ENCODE data around the gene MEX3A.

GRCh38 chr1:156073740-156074139 lies 8.5 kb downstream of the MEX3A start:
- TF ChIP-seq, protein P1, sequence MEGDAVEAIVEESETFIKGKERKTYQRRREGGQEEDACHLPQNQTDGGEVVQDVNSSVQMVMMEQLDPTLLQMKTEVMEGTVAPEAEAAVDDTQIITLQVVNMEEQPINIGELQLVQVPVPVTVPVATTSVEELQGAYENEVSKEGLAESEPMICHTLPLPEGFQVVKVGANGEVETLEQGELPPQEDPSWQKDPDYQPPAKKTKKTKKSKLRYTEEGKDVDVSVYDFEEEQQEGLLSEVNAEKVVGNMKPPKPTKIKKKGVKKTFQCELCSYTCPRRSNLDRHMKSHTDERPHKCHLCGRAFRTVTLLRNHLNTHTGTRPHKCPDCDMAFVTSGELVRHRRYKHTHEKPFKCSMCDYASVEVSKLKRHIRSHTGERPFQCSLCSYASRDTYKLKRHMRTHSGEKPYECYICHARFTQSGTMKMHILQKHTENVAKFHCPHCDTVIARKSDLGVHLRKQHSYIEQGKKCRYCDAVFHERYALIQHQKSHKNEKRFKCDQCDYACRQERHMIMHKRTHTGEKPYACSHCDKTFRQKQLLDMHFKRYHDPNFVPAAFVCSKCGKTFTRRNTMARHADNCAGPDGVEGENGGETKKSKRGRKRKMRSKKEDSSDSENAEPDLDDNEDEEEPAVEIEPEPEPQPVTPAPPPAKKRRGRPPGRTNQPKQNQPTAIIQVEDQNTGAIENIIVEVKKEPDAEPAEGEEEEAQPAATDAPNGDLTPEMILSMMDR (conservative IDR thresholded peaks at IDR 0.05; ENCODE audit: low read length) = no peak
- TF ChIP-seq EZH2phosphoT487 (IDR thresholded peaks at IDR 0.05; ENCODE audit: borderline replicate concordance, low read depth, low read length) = no peak

Measured in OCI-LY7 (cell line).